HCT116 (cell line): ENCODE data around the gene SMURF1. TPM values are rescaled to one million over a fixed set of nuclear protein-coding genes. Genes with fewer than 3 reads are reported as not detected.
"Not testable (repeated sequence)": the region's sequence is repeated elsewhere in the genome, so short reads cannot be mapped to it uniquely, and the experiment has no call there.

ENCODE experiments used
- ATAC-seq: fragments of 200-7000 bp; cut with Tn5 transposase; 2 replicates; pipeline ENCODE4 v1.9.1; 2020; ENCODE audit warnings: mild to moderate bottlenecking, moderate library complexity
- BruUV-seq: library from RNA; stranded (reverse); fragments of 400-500 nt; replicated peaks from 2 replicates; lab custom pipeline; 2021; lab: Mats Ljungman, UMichigan
- CTCF ChIA-PET: fragments of 300-600 bp; sonication (Branson Sonifier 250); formaldehyde crosslinking; loops from one replicate; lab custom pipeline; 2021; ENCODE audit warnings: antibody characterized with exemption; lab: Charles Lee
- POLR2A ChIA-PET: fragments of 300-600, 350-600 bp; sonication (Branson Sonifier 250); formaldehyde crosslinking; loops from one replicate; lab custom pipeline; 2021; ENCODE audit warnings: antibody characterized with exemption; lab: Charles Lee
- RAD21 ChIA-PET, 2 experiments: fragments of 300-600 bp; sonication (Branson Sonifier 250); formaldehyde crosslinking; loops; one replicate each; lab custom pipeline; 2023; ENCODE audit warnings: low total read pairs in 2 of 2; ENCODE audit not compliant: uncharacterized antibody in 2 of 2, unreplicated experiment in 2 of 2, low non-redundant PET in 1 of 2; lab: Charles Lee
- DNase-seq: peaks from one replicate; pipeline ENCODE4 v3.0.0-alpha.2; 2010; ENCODE audit warnings: low read depth, low spot score
- H2AFZ ChIP-seq: fragments of 200-600 bp; shearing (Covaris generic), sonication (generic); 2 replicates; pipeline ENCODE4 v1.6.1; 2017; ENCODE audit warnings: low read depth, mixed run types, mixed read lengths, antibody characterized with exemption, low read length; ENCODE audit not compliant: poor library complexity, severe bottlenecking
- H3K27ac ChIP-seq: 2 replicates; pipeline ENCODE4 v1.5.1; 2012; ENCODE audit warnings: low read depth, low read length
- H3K27me3 ChIP-seq: fragments of 200-600 bp; sonication (generic); 2 replicates; pipeline ENCODE4 v1.6.1; 2016; ENCODE audit warnings: mixed run types, low read length, mixed read lengths; ENCODE audit not compliant: insufficient read depth
- H3K36me3 ChIP-seq, 2 experiments: fragments of 200-500 bp in 1 of 2; fragments of 200-600 bp in 1 of 2; sonication (Bioruptor generic) in 1 of 2; sonication (generic) in 1 of 2; 2 replicates each; pipeline versions ENCODE4 v1.5.1 to v1.6.1; 2014 to 2016; ENCODE audit warnings: low read length in 2 of 2, inconsistent platforms in 1 of 2, mixed read lengths in 1 of 2, mixed run types in 1 of 2; ENCODE audit not compliant: insufficient read depth in 2 of 2, control insufficient read depth in 1 of 2
- H3K4me1 ChIP-seq, 2 experiments: fragments of 200-600 bp in 1 of 2; sonication (generic) in 1 of 2; 2 replicates each; pipeline versions ENCODE4 v1.5.1 to v1.6.1; 2012 to 2017; ENCODE audit warnings: low read length in 2 of 2, inconsistent platforms in 1 of 2, mild to moderate bottlenecking in 1 of 2, mixed read lengths in 1 of 2, mixed run types in 1 of 2, moderate library complexity in 1 of 2; ENCODE audit not compliant: insufficient read depth in 2 of 2, control insufficient read depth in 1 of 2
- H3K4me2 ChIP-seq: fragments of 200-600 bp; sonication (generic); 2 replicates; pipeline ENCODE4 v1.6.1; 2017; ENCODE audit warnings: mixed run types, low read length, mixed read lengths
- H3K4me3 ChIP-seq, 2 experiments: fragments of 200-600 bp in 1 of 2; sonication (generic) in 1 of 2; replicated peaks in 1 of 2; 2 replicates each; pipeline ENCODE4 v1.5.1; 2011 to 2016; ENCODE audit warnings: low read length in 2 of 2, control low read depth in 1 of 2, low read depth in 1 of 2, mild to moderate bottlenecking in 1 of 2, mixed read lengths in 1 of 2, mixed run types in 1 of 2
- H3K79me2 ChIP-seq: fragments of 200-600 bp; sonication (generic); 2 replicates; pipeline ENCODE4 v1.6.1; 2017; ENCODE audit warnings: mild to moderate bottlenecking, mixed run types, low read length, moderate library complexity, mixed read lengths; ENCODE audit not compliant: insufficient read depth
- H3K9ac ChIP-seq: fragments of 200-600 bp; sonication (generic); 2 replicates; pipeline ENCODE4 v1.6.1; 2016; ENCODE audit warnings: low read length, mixed read lengths
- H3K9me2 ChIP-seq: fragments of 200-600 bp; sonication (generic), shearing (Covaris generic); 2 replicates; pipeline ENCODE4 v1.6.1; 2017; ENCODE audit warnings: mixed run types, mild to moderate bottlenecking, moderate library complexity; ENCODE audit not compliant: insufficient read depth
- H3K9me3 ChIP-seq, 2 experiments: fragments of 200-500 bp in 1 of 2; fragments of 200-600 bp in 1 of 2; sonication (Bioruptor generic) in 1 of 2; sonication (generic) in 1 of 2; 2 replicates each; pipeline ENCODE4 v1.6.1; 2014 to 2017; ENCODE audit warnings: low read length in 2 of 2, mixed read lengths in 2 of 2, inconsistent platforms in 1 of 2, low read depth in 1 of 2, mild to moderate bottlenecking in 1 of 2, mixed run types in 1 of 2, moderate library complexity in 1 of 2; ENCODE audit not compliant: control insufficient read depth in 1 of 2, insufficient read depth in 1 of 2
- H4K20me1 ChIP-seq: fragments of 200-600 bp; sonication (generic), shearing (Covaris generic); 2 replicates; pipeline ENCODE4 v1.6.1; 2017; ENCODE audit warnings: mixed run types, mild to moderate bottlenecking, moderate library complexity; ENCODE audit not compliant: insufficient read depth
- ELF1 ChIP-seq: IDR thresholded peaks from 2 replicates; pipeline ENCODE4 v1.6.1; 2012; ENCODE audit warnings: low read depth, borderline replicate concordance
- EZH2phosphoT487 ChIP-seq: fragments of 200-600 bp; IDR thresholded peaks from 2 replicates; pipeline ENCODE4 v1.6.1; 2018; ENCODE audit warnings: antibody characterized with exemption, borderline replicate concordance
- FOSL1 ChIP-seq: IDR thresholded peaks from 2 replicates; pipeline ENCODE4 v1.6.1; 2012; ENCODE audit warnings: low read depth
- SRF ChIP-seq: IDR thresholded peaks from 2 replicates; pipeline ENCODE4 v1.6.1; 2012; ENCODE audit warnings: low read depth
- TCF7L2 ChIP-seq: IDR thresholded peaks from 2 replicates; pipeline ENCODE4 v1.7.0; 2011; ENCODE audit warnings: borderline replicate concordance, inconsistent platforms; ENCODE audit not compliant: insufficient read depth, insufficient read length; ENCODE audit errors: extremely low read depth
- YY1 ChIP-seq: IDR thresholded peaks from 2 replicates; pipeline ENCODE4 v1.6.1; 2011; ENCODE audit warnings: low read length, low read depth, moderate library complexity, mild to moderate bottlenecking; ENCODE audit not compliant: insufficient replicate concordance; ENCODE audit errors: extremely low read depth
- intact Hi-C: fragments of 100-400 bp; cut with micrococcal nuclease; formaldehyde crosslinking; loops from 2 replicates; pipeline ENCODE4 v1.10.0; 2022
- total RNA-seq: library from RNA; stranded (reverse); gene quantifications from one replicate; pipeline ENCODE4 v1.2.1, GENCODE V29; 2021; ENCODE audit not compliant: unreplicated experiment
- TF ChIP-seq, protein P1 (sequence below): IDR thresholded peaks from 2 replicates; pipeline ENCODE4 v1.6.1; 2012
- TF ChIP-seq, protein P2 (sequence below): IDR thresholded peaks from 2 replicates; pipeline ENCODE4 v1.6.1; 2012
- TF ChIP-seq, protein P3 (sequence below), 3 experiments: fragments of 200-600 bp in 1 of 3; sonication (generic) in 1 of 3; IDR thresholded peaks in 2 of 3; conservative IDR thresholded peaks in 1 of 3; 2 replicates each; pipeline ENCODE4 v1.5.1; 2012 to 2017; ENCODE audit warnings: low read depth in 2 of 3, low read length in 2 of 3, antibody characterized with exemption in 1 of 3, borderline replicate concordance in 1 of 3, control low read depth in 1 of 3, mild to moderate bottlenecking in 1 of 3, mixed read lengths in 1 of 3, mixed run types in 1 of 3, moderate library complexity in 1 of 3; ENCODE audit not compliant: insufficient read depth in 1 of 3

Gene SMURF1
- total RNA-seq, 1 experiment from 2014 or later: 24.6 TPM

DNA sequence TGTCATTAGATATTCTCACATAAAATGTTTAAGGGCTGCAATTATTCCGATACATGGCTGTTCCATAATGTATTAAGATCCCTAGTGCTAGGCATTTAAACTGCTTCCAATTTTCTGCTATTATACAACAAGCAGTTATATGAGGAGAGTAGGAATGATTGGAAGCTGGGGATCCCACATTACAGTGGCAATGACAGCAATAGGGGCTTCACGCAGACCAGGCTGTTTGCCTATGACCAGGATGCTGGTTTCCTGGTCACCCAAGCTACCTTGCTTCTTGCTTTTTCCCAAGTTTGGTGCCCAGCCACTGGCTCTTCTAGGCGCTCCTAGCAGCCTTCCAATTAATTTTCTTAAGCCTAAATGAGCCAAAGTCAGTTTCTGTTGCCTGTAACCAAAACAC lies 39.3 kb downstream of the SMURF1 start:
- ChIA-PET POLR2A (no interaction called here), CTCF (no interaction called here), RAD21 (no interaction called here)
- Histone ChIP-seq H3K9ac (no peak overlapping the region), H3K27ac (no peak overlapping the region), H4K20me1 (no peaks in the 10 kb centered on the region; the same call in 1 of the 2 replicates), H3K4me3 (no peak overlapping the region), H3K79me2 (peaks cover 97% of the 10 kb centered on the region), H3K4me2 (no peak overlapping the region), H3K36me3 (no peaks in the 10 kb centered on the region), H2AFZ (no peak overlapping the region), H3K9me2 (no peaks in the 10 kb centered on the region), H3K27me3 (no peaks in the 10 kb centered on the region), H3K4me1 (peaks cover 18 to 57% of the 10 kb centered on the region in 2 experiments), H3K9me3 (no peaks in the 10 kb centered on the region)
- TF ChIP-seq TCF7L2: no peak
- TF ChIP-seq, protein P1, sequence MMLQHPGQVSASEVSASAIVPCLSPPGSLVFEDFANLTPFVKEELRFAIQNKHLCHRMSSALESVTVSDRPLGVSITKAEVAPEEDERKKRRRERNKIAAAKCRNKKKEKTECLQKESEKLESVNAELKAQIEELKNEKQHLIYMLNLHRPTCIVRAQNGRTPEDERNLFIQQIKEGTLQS: no peak
- TF ChIP-seq EZH2phosphoT487: no peak
- TF ChIP-seq, protein P2, sequence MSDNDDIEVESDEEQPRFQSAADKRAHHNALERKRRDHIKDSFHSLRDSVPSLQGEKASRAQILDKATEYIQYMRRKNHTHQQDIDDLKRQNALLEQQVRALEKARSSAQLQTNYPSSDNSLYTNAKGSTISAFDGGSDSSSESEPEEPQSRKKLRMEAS: no peak
- no peak for TF ChIP-seq SRF
- TF ChIP-seq, protein P3, sequence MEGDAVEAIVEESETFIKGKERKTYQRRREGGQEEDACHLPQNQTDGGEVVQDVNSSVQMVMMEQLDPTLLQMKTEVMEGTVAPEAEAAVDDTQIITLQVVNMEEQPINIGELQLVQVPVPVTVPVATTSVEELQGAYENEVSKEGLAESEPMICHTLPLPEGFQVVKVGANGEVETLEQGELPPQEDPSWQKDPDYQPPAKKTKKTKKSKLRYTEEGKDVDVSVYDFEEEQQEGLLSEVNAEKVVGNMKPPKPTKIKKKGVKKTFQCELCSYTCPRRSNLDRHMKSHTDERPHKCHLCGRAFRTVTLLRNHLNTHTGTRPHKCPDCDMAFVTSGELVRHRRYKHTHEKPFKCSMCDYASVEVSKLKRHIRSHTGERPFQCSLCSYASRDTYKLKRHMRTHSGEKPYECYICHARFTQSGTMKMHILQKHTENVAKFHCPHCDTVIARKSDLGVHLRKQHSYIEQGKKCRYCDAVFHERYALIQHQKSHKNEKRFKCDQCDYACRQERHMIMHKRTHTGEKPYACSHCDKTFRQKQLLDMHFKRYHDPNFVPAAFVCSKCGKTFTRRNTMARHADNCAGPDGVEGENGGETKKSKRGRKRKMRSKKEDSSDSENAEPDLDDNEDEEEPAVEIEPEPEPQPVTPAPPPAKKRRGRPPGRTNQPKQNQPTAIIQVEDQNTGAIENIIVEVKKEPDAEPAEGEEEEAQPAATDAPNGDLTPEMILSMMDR (IDR thresholded peaks at IDR 0.05 in 2 of 3, conservative IDR thresholded peaks at IDR 0.05 in 1 of 3; ENCODE audit: borderline replicate concordance in 1 of 3, insufficient read depth in 1 of 3, low read depth in 2 of 3, low read length in 2 of 3): no peak
- no peak for TF ChIP-seq YY1
- TF ChIP-seq FOSL1: no peak
- TF ChIP-seq ELF1: no peak
- intact Hi-C loops: no loop called here
- no peak for DNase-seq
- ATAC-seq: no peak
- BruUV-seq: no TSS peak

DNA sequence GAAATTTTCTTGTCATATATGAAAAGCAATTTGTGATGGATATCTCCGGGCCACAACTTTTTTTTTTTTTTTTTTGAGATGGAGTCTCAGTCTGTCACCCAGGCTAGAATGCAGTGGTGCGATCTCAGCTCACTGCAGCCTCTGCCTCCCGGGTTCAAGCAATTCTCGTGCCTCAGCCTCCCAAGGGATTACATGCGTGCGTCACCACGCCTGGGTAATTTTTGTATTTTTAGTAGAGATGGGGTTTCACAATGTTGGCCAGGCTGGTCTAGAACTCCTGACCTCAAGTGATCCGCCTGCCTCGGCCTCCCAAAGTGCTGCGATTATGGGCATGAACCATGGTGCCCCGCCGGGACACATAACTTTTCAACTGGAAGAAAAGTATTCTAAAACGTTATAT lies 40.1 kb downstream of the SMURF1 start:
- H3K27me3 ChIP-seq, BruUV-seq, intact Hi-C loops, H3K36me3 ChIP-seq, H4K20me1 ChIP-seq, H3K27ac ChIP-seq, H3K9me2 ChIP-seq, CTCF ChIA-PET, H3K9me3 ChIP-seq, DNase-seq, H2AFZ ChIP-seq, ATAC-seq: not testable (repeated sequence)
- Histone ChIP-seq H3K4me1 (peaks cover 19 to 58% of the 10 kb centered on the region in 2 experiments), H3K9ac (peak overlapping the region; percentile 23), H3K4me2 (peak overlapping the region; percentile 57), H3K79me2 (peaks cover 97% of the 10 kb centered on the region), H3K4me3 (peak overlapping the region in 1 of 2 experiments; percentile 23; a peak in 1 of 4 replicates)
- POLR2A ChIA-PET: interaction anchor here (0.7 kb wide), 1 partner anchor 31 kb away, joined by 3 read pairs; no protein-coding TSS in a partner anchor
- RAD21 ChIA-PET: interaction anchor here in 1 of 2 experiments (0.6 kb wide), 1 partner anchor 126 kb away, joined by 3 read pairs; no protein-coding TSS in a partner anchor
